ENCODE data around the gene PTPRN2. TPM values are rescaled to one million over a fixed set of nuclear protein-coding genes. Genes with fewer than 3 reads are reported as not detected.

Gene PTPRN2
- total and polyA plus RNA-seq, 9 of the 15 experiments (the other 6 are each of a cell fraction or from before 2014, with no cell fraction given): not detected

GRCh38 chr7:157840914-157841772, 746.5 kb downstream of the PTPRN2 start (continued):
- no peak for TF ChIP-seq ZBTB40 (IDR thresholded peaks at IDR 0.05)
- TF ChIP-seq ZBTB40 (CRISPR knock-in tag; IDR thresholded peaks at IDR 0.05): no peak
- no peak for TF ChIP-seq DDX20 (tag; IDR thresholded peaks at IDR 0.05; ENCODE audit: low read depth)
- TF ChIP-seq, protein P1, sequence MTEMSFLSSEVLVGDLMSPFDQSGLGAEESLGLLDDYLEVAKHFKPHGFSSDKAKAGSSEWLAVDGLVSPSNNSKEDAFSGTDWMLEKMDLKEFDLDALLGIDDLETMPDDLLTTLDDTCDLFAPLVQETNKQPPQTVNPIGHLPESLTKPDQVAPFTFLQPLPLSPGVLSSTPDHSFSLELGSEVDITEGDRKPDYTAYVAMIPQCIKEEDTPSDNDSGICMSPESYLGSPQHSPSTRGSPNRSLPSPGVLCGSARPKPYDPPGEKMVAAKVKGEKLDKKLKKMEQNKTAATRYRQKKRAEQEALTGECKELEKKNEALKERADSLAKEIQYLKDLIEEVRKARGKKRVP (CRISPR knock-in tag; IDR thresholded peaks at IDR 0.05): no peak
- no peak for TF ChIP-seq ZNF124 (CRISPR knock-in tag; IDR thresholded peaks at IDR 0.05)
- no peak for TF ChIP-seq SREBF1 (IDR thresholded peaks at IDR 0.05; ENCODE audit: borderline replicate concordance, low read depth, low read length)
